Left ventricle myocardium inferior (tissue), 1 donor: ENCODE data around the gene CRTC1. TPM values are rescaled to one million over a fixed set of nuclear protein-coding genes. Genes with fewer than 3 reads are reported as not detected.

Experiments
- DNase-seq: peaks from one replicate; pipeline ENCODE4 v3.0.0-alpha.2; 2020
- H3K27ac ChIP-seq: fragments of 200-600 bp; replicated peaks from 2 replicates; pipeline ENCODE4 v1.8.0; 2021
- H3K27me3 ChIP-seq: fragments of 200-600 bp; 2 replicates; pipeline ENCODE4 v1.8.0; 2021; ENCODE audit warnings: low read depth
- H3K36me3 ChIP-seq: fragments of 200-600 bp; 2 replicates; pipeline ENCODE4 v1.8.0; 2021
- H3K4me1 ChIP-seq: fragments of 200-600 bp; 2 replicates; pipeline ENCODE4 v1.8.0; 2021
- H3K4me3 ChIP-seq: fragments of 200-600 bp; 2 replicates; pipeline ENCODE4 v1.8.0; 2021; ENCODE audit warnings: mild to moderate bottlenecking, moderate library complexity
- H3K9me3 ChIP-seq: fragments of 200-600 bp; replicated peaks from 2 replicates; pipeline ENCODE4 v1.8.0; 2021
- CTCF ChIP-seq: fragments of 200-600 bp; IDR thresholded peaks from 2 replicates; pipeline ENCODE4 v1.8.0; 2021; ENCODE audit warnings: antibody characterized with exemption, mild to moderate bottlenecking, borderline replicate concordance
- intact Hi-C: fragments of 100-400 bp; cut with micrococcal nuclease; formaldehyde crosslinking; loops from one replicate; pipeline ENCODE4 v1.11.0; 2022
- long read RNA-seq: library from polyadenylated mRNA; unstranded; transcript quantifications from one replicate; pipeline ENCODE4 v2.0.0, GENCODE V29; 2021
- total RNA-seq: library from RNA; stranded (reverse); fragmentation: NEBNext Ultra II Directional; extraction: Animal tissue kit (Norgen Biotek cat#: 25700); gene quantifications from one replicate; pipeline ENCODE4 v1.2.1, GENCODE V29; 2021
- donor health status: DM: no; HTN: yes; CAD: no; lungs with severe emphysema.

CRTC1 gene
- total RNA-seq, result 9.7 TPM
- long read RNA-seq, full-length matches to known transcripts, result 4 of 15 reads
- long read RNA-seq, partial matches to known transcripts, result 2 of 15 reads
- long read RNA-seq, other reads (novel, unspliced or antisense), result 9 of 15 reads

DNA sequence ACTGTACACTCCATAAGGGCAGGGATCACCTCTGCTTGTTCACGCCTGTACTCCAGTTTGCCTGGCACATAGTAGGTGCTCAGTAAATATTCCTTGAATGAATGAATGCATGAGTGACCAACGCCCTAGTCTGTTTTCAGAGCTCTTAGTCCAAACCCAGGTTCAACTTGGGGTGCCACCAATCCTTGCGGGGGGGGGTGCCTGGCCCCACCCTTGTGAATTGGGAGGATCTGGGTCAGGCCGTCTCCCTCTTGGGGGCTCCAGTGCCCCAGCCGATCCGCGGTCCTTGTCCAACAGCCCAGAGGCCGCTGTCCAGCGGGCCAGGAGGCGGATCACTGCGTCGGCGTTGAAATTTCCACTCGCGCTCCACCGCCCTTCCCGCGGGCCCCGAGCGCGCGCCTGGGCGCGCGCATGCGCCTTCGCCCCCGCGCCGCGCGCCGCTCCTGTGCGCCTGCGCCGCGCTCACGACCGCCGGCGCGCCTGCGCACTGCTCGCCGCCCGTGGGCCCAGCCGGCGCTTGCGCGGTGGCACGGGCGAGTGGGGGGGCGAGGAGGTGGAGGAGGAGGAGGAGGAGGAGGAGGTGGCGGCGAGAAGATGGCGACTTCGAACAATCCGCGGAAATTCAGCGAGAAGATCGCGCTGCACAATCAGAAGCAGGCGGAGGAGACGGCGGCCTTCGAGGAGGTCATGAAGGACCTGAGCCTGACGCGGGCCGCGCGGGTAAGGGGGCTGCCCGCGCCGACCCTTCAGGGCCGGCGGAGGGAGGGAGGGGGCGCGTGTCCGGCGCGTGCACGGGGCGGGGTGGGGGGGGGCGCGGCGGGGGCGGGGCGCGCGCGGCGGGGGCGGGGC lies at the start of gene CRTC1:
Gene CRTC1, plus strand, starts transcription at position 572 of the 849 bp plus-strand sequence. Its CDS starts 23 bp downstream, at position 595.
- intact Hi-C loops, result no loop called here
- no peaks in the 10 kb centered on the region for H3K9me3 ChIP-seq
- H3K27ac ChIP-seq, result peak within 1 kb of the TSS; percentile 89
- peak; percentile 86 for DNase-seq
- no peak for TF ChIP-seq CTCF
- H3K4me3 ChIP-seq, result peak within 1 kb of the TSS; percentile 70
- H3K4me1 ChIP-seq, result peaks cover 20% of the 10 kb centered on the region
- no peaks in the 10 kb centered on the region for H3K27me3 ChIP-seq
- H3K36me3 ChIP-seq, result no peaks in the 10 kb centered on the region

- no peak for TF ChIP-seq CTCF
- H3K4me1 ChIP-seq, result peaks cover 30% of the 10 kb centered on the region
- DNase-seq, result no peak
- no peaks in the 10 kb centered on the region for H3K9me3 ChIP-seq
- H3K36me3 ChIP-seq, result no peaks in the 10 kb centered on the region
- intact Hi-C loops, result no loop called here
- H3K27me3 ChIP-seq, result peaks cover 5% of the 10 kb centered on the region
- no peak overlapping the region for H3K4me3 ChIP-seq
- no peak overlapping the region for H3K27ac ChIP-seq
Observed at GRCh38 chr19:18634612-18635297, 48.7 kb upstream of the CRTC1 start.

DNA sequence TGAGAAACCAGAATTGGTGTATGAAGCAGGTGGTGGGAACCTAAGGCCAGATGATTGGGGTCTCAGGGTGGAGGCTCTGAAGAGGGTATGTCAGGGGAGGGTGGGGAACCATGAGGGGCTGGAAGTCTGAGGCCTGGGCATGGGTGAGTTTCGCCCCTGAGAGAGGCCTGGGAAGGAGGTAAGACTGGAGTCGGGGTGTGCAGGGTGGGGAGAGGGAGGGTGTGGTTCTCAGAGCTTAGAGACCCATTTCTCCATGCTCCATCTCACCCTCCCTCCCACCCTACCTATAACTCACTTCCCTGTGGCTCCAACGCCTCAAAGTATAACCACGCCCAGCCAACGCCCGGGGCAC lies 47.7 kb upstream of the CRTC1 start:
- no peaks in the 10 kb centered on the region for H3K9me3 ChIP-seq
- H3K4me1 ChIP-seq, result peaks cover 30% of the 10 kb centered on the region
- intact Hi-C loops, result no loop called here
- H3K27ac ChIP-seq, result peak overlapping the region; percentile 89
- DNase-seq, result no peak
- H3K36me3 ChIP-seq, result no peaks in the 10 kb centered on the region
- peaks cover 5% of the 10 kb centered on the region for H3K27me3 ChIP-seq
- no peak for TF ChIP-seq CTCF
- H3K4me3 ChIP-seq, result peak overlapping the region; percentile 87

DNA sequence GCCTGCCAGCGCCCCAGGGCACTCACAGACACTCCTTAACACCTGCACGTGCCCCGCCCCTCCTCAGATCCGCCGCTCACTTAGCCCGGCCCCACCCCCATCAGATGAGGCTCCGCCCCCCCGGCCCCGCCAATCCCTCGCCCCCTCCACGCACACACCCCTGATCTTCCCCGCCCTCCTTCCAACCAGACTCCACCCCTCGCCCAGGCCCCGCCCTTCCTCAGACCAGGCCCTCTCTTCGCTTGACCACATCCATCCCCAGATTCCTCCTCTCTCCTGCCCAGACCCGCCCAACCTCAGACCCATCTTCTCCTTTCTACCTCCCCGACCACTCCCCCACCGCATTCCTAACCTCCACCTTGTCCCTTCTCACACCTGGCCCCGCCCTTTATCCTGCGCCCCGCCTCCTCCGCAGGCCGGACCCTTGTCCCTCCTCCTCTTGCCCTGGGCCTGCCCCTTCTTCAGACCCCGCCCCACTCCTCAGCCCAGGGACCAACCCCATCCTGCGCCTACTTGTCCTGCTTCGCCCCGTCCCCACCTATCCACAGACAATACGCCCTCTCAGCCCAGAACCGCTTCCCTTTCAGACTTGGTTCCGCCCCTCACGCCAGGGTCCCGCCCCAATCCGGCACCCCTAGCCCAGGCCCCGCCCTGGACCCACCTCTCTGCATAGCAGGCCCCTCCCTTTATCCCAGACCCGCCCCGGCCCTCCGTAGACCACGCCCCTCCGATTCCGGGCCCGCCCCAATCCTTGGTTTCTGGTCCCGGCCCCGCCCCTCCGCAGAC lies 47.1 kb upstream of the CRTC1 start:
- H3K4me3 ChIP-seq, result peak overlapping the region; percentile 87
- no peaks in the 10 kb centered on the region for H3K27me3 ChIP-seq
- H3K36me3 ChIP-seq, result no peaks in the 10 kb centered on the region
- peak; percentile 98 for DNase-seq
- TF ChIP-seq CTCF, result no peak
- intact Hi-C loops, result no loop called here
- peaks cover 30% of the 10 kb centered on the region for H3K4me1 ChIP-seq
- peak overlapping the region; percentile 89 for H3K27ac ChIP-seq
- no peaks in the 10 kb centered on the region for H3K9me3 ChIP-seq

- intact Hi-C loops, result no loop called here
- TF ChIP-seq CTCF, result no peak
- no peak for DNase-seq
Observed at GRCh38 chr19:18636969-18637629, 46.4 kb upstream of the CRTC1 start, which contains the start of gene KLHL26. TSS of gene KLHL26 (plus strand) at chr19:18637028. CDS start at chr19:18637055, 27 bp downstream.

More at GRCh38 chr19:18636969-18637629, 46.4 kb upstream of the CRTC1 start, which contains the start of gene KLHL26:
- no peaks in the 10 kb centered on the region for H3K27me3 ChIP-seq
- no peaks in the 10 kb centered on the region for H3K9me3 ChIP-seq
- peak within 1 kb of the TSS; percentile 87 for H3K4me3 ChIP-seq
- H3K4me1 ChIP-seq, result peaks cover 30% of the 10 kb centered on the region
- H3K36me3 ChIP-seq, result no peaks in the 10 kb centered on the region
- peak within 1 kb of the TSS; percentile 89 for H3K27ac ChIP-seq
